ENCODE data around the gene AKT3.

AKT3 gene

GRCh38 chr1:243441601-243442000 is 408.4 kb downstream of the AKT3 start:
- in situ Hi-C loops (cut with MboI; ENCODE audit: low sequenced_read_pairs) = no loop called here

GRCh38 chr1:243440406-243440805 is 409.6 kb downstream of the AKT3 start:
- in situ Hi-C loops (cut with MboI; ENCODE audit: low sequenced_read_pairs) = no loop called here

DNA sequence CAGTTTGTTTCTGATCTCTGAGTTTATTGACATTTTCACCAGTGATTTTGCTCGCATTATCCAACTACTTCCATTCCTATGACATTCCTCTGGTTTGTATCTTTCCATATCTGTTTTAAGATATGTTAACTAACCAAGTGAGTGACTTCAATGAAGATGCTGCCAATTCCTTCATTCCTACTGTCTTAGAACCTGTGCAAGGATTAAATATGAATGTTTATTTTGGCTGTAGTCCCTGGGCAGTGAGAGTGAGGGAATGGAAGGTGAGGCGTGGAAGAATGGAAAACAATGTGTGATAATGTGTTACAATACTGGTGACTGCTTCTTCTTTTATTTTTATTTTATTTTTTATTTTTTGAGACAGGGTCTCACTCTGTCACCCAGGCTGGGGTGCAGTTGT is 411.2 kb downstream of the AKT3 start:
- in situ Hi-C loops (cut with MboI; ENCODE audit: low sequenced_read_pairs) = no loop called here

All from hTERT RPE-1 (cell line).